Keratinocyte (primary cell): ENCODE measurements around the gene RAPGEF4.

Experiments
- EZH2 ChIP-seq: IDR thresholded peaks from one replicate; pipeline ENCODE4 v1.6.1; 2012; ENCODE audit warnings: inconsistent platforms, mild to moderate bottlenecking, low read length, moderate library complexity
- TF ChIP-seq, protein P1 (sequence below), 3 experiments: IDR thresholded peaks in 1 of 3; conservative IDR thresholded peaks in 1 of 3; optimal IDR thresholded peaks in 1 of 3; 2 replicates in 2 of 3; 3 replicates in 1 of 3; pipeline versions ENCODE3 to v1.5.1; 2011; ENCODE audit warnings: low read length in 3 of 3, mild to moderate bottlenecking in 3 of 3, moderate library complexity in 2 of 3, control low read depth in 1 of 3, inconsistent platforms in 1 of 3; ENCODE audit not compliant: insufficient read depth in 2 of 3; ENCODE audit errors: extremely low read depth in 1 of 3

DNA sequence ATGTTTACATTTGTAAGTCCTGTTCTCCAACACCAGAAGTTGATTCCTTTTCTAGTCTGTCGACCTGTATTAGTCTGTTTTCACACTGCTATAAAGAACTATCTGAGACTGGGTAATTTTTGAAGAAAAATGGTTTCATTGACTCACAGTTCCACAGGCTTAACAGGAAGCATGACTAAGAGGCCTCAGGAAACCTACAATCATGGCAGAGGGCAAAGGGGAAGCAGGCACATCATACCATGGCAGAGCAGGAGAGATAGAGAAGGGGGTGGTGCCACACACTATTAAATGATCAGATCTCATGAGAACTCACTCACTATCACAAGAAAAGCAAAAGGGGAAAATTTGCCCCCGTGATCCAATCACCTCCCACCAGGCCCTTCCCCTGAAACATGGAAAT, 227.2 kb downstream of the RAPGEF4 start:
- TF ChIP-seq, protein P1, sequence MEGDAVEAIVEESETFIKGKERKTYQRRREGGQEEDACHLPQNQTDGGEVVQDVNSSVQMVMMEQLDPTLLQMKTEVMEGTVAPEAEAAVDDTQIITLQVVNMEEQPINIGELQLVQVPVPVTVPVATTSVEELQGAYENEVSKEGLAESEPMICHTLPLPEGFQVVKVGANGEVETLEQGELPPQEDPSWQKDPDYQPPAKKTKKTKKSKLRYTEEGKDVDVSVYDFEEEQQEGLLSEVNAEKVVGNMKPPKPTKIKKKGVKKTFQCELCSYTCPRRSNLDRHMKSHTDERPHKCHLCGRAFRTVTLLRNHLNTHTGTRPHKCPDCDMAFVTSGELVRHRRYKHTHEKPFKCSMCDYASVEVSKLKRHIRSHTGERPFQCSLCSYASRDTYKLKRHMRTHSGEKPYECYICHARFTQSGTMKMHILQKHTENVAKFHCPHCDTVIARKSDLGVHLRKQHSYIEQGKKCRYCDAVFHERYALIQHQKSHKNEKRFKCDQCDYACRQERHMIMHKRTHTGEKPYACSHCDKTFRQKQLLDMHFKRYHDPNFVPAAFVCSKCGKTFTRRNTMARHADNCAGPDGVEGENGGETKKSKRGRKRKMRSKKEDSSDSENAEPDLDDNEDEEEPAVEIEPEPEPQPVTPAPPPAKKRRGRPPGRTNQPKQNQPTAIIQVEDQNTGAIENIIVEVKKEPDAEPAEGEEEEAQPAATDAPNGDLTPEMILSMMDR (optimal IDR thresholded peaks at IDR 0.05 in 1 of 3, IDR thresholded peaks at IDR 0.05 in 1 of 3, conservative IDR thresholded peaks at IDR 0.05 in 1 of 3; ENCODE audit: extremely low read depth in 1 of 3, insufficient read depth in 2 of 3, low read length in 3 of 3): no peak
- TF ChIP-seq EZH2: no peak
